NCI-H510A (cell line): ENCODE results near the gene ZNF672.
"Not testable (repeated sequence)": the region's sequence is repeated elsewhere in the genome, so short reads cannot be mapped to it uniquely, and the experiment has no call there.

Experiments
- DNase-seq: peaks from one replicate; lab custom pipeline; 2025; lab: John Stamatoyannopoulos, UW

The ZNF672 gene

GRCh38 chr1:248856176-248856575 is 18.2 kb downstream of the ZNF672 start:
- DNase-seq = no peak

- no peak for DNase-seq
Observed at GRCh38 chr1:248857201-248857600, 19.2 kb downstream of the ZNF672 start.

GRCh38 chr1:248857749-248858095 is 19.7 kb downstream of the ZNF672 start:
- DNase-seq = no peak

GRCh38 chr1:248858096-248858890 is 20.3 kb downstream of the ZNF672 start:
- DNase-seq = peak; percentile 43

GRCh38 chr1:248858891-248859889 is 21.2 kb downstream of the ZNF672 start, which contains the start of gene ZNF692:
Gene ZNF692, minus strand, starts transcription at chr1:248859085. Its CDS starts 776 bp downstream, at chr1:248858309.
- peak; percentile 73 for DNase-seq

- DNase-seq = no peak
Observed at GRCh38 chr1:248860007-248860406, 22.0 kb downstream of the ZNF672 start.

- DNase-seq = no peak
Observed at GRCh38 chr1:248861616-248862015, 23.6 kb downstream of the ZNF672 start.

GRCh38 chr1:248862695-248862997 is 24.6 kb downstream of the ZNF672 start:
- DNase-seq = no peak

GRCh38 chr1:248862998-248863881 is 25.2 kb downstream of the ZNF672 start:
- peak; percentile 58 for DNase-seq

- DNase-seq = no peak
Observed at GRCh38 chr1:248871837-248872401, 33.9 kb downstream of the ZNF672 start.

GRCh38 chr1:248872752-248873408 is 34.9 kb downstream of the ZNF672 start:
- DNase-seq = peak; percentile 62

- peak; percentile 66 for DNase-seq
Observed at GRCh38 chr1:248873409-248873992, 35.5 kb downstream of the ZNF672 start.

- DNase-seq = peak; percentile 43
Observed at GRCh38 chr1:248873993-248874533, 36.0 kb downstream of the ZNF672 start.

- no peak for DNase-seq
Observed at GRCh38 chr1:248881261-248881660, 43.2 kb downstream of the ZNF672 start.

- DNase-seq = not testable (repeated sequence)
Observed at GRCh38 chr1:248882427-248882826, 44.4 kb downstream of the ZNF672 start.

- DNase-seq = no peak
Observed at GRCh38 chr1:248884632-248885295, 46.7 kb downstream of the ZNF672 start.

- DNase-seq = no peak
Observed at GRCh38 chr1:248885646-248886045, 47.6 kb downstream of the ZNF672 start.

GRCh38 chr1:248886237-248886895 is 48.3 kb downstream of the ZNF672 start:
- DNase-seq = no peak

GRCh38 chr1:248889914-248890243 is 51.9 kb downstream of the ZNF672 start:
- not testable (repeated sequence) for DNase-seq
